BLaER1 (cell line): ENCODE data around the gene SF1.

ENCODE experiments used
- H3K27ac ChIP-seq: shearing (Covaris generic); formaldehyde crosslinking; 2 replicates; pipeline ENCODE4 v1.8.1; 2022
- H3K27me3 ChIP-seq: shearing (Covaris generic); formaldehyde crosslinking; 2 replicates; pipeline ENCODE4 v1.8.1; 2022
- H3K36me3 ChIP-seq: shearing (Covaris generic); formaldehyde crosslinking; 2 replicates; pipeline ENCODE4 v1.8.1; 2022
- H3K4me1 ChIP-seq: shearing (Covaris generic); formaldehyde crosslinking; 2 replicates; pipeline ENCODE4 v1.8.1; 2022
- H3K4me2 ChIP-seq: shearing (Covaris generic); formaldehyde crosslinking; 2 replicates; pipeline ENCODE4 v1.8.1; 2022
- H3K4me3 ChIP-seq: shearing (Covaris generic); formaldehyde crosslinking; 2 replicates; pipeline ENCODE4 v1.8.1; 2022
- H3K9ac ChIP-seq: shearing (Covaris generic); formaldehyde crosslinking; 2 replicates; pipeline ENCODE4 v1.8.1; 2022
- H3K9me3 ChIP-seq: shearing (Covaris generic); formaldehyde crosslinking; 2 replicates; pipeline ENCODE4 v1.8.1; 2022
- H4K20me1 ChIP-seq: shearing (Covaris generic); formaldehyde crosslinking; 2 replicates; pipeline ENCODE4 v1.8.1; 2022
- Cebpa-rat ChIP-seq: shearing (Covaris generic); IDR thresholded peaks from 2 replicates; pipeline ENCODE4 v1.8.1; 2022

Gene SF1

DNA sequence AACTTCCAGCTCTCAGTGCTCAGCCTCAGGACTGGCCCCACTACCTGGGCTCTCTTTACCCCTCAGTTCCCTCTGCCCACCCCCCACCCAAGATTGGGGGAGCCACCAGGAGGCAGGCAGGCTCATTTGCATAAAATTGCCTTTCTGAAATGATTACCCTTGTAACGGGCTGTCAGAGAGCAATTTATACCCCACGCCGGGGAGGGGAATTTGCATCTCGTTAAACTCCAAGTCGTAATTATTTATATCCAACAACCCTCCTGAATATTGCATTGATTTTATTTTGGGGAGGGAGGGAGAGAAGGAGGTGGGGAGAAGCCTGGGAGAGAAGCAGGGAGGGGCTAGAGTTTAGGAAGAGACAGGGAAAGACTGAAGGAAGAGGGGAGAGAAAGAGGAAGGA is 63.7 kb downstream of the SF1 start:
- no peak overlapping the region for H3K9ac ChIP-seq
- H3K4me2 ChIP-seq = no peak overlapping the region
- no peak overlapping the region for H3K27ac ChIP-seq
- H4K20me1 ChIP-seq = peaks cover 6% of the 10 kb centered on the region; the same call in 1 of the 2 replicates
- H3K36me3 ChIP-seq = no peaks in the 10 kb centered on the region
- no peak for TF ChIP-seq Cebpa-rat
- peaks cover 60% of the 10 kb centered on the region for H3K27me3 ChIP-seq
- peaks cover 56% of the 10 kb centered on the region for H3K4me1 ChIP-seq
- H3K9me3 ChIP-seq = no peaks in the 10 kb centered on the region
- H3K4me3 ChIP-seq = no peak overlapping the region
